Coronary artery (tissue), 2 donors: ENCODE data around the gene TMEM213.
"Not testable (repeated sequence)": the region's sequence is repeated elsewhere in the genome, so short reads cannot be mapped to it uniquely, and the experiment has no call there.

ENCODE experiments used
- DNase-seq: peaks from one replicate; pipeline ENCODE4 v3.0.0-alpha.2; 2017; ENCODE audit warnings: low spot score
- H3K27ac ChIP-seq, 2 donors: fragments of 200-600 bp; sonication (generic); one replicate each; pipeline ENCODE4 v1.5.1; 2016 to 2019
- H3K4me3 ChIP-seq: fragments of 200-600 bp; sonication (generic); 2 replicates; pipeline ENCODE4 v1.5.1; 2016; ENCODE audit warnings: mild to moderate bottlenecking, moderate library complexity
- CTCF ChIP-seq: fragments of 200-600 bp; sonication (generic); IDR thresholded peaks from one replicate; pipeline ENCODE4 v1.5.1; 2019; ENCODE audit warnings: antibody characterized with exemption

TMEM213 gene

DNA sequence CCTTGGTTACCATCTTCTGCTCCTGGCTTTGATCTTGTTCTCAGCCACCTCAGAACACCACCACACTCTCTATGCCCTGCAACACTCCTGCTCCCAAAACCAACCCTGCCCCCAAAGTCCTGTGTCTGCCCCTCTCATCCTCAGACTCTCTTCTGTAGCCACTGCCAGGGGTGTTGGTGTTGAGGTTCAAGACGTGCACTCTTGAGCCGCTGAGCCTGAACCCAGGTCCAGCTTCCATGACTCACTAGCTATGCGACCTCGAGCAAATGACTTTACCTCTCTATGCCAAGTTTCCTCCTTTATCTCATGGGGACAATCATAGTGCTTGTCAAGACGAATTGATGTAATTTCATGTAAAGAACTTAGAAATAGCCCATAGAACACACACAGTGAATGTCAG, 1.0 kb downstream of the TMEM213 start:
- no peak for TF ChIP-seq CTCF
- DNase-seq, result no peak
- Histone ChIP-seq H3K27ac (no peak overlapping the region), H3K4me3 (no peak overlapping the region)

DNA sequence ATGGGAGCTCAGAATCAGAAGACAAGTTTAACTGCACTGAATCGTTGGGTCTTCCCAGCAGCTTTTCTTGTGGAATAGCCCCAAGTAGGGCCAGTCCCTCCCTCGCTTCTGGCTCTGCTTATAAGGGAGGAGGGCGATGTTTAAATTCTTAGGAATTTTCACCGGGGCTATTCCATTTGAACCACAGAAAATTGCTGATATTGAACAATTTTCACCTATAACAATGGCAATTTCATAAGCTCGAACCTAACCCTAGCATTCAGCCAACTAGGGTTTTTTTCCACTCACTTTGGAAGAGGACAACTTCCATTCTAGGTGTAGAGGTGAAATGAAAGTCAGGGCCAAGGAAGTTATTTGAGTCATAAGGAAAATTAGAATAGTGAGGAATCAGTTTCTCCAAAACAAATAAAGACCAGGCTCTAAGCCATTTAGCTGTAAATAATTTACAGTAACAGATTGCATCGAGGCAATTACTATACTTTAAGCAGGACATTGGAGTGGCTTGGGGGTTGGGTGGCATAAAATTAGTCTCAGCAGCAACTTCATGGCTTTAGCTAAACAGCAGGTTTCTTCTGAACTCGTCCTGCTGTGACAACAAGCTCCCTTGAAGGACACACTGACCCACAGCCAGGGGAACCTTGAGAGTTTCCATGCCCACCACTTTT, 1.7 kb downstream of the TMEM213 start:
- DNase-seq, result no peak
- Histone ChIP-seq H3K4me3 (no peak overlapping the region), H3K27ac (no peak overlapping the region)
- TF ChIP-seq CTCF, result no peak

DNA sequence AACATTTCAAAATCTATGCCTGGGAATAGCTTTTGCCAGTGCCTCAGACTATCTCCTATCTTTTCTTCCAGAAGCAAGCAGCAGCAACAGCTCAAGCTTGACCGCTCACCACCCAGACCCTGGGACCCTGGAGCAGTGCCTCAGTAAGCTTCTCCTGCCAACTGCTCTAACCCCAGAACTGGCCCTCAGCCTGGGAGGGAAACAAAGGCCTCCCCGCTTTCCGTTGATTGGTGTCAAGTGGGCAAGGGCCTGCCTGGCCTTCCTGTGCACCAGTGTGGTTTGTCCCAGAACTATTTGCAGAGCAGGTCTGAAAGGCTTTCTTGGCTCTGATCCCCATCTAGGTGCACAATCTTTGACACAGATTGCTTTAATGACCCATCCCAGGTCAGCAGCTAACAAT, 3.5 kb downstream of the TMEM213 start:
- no peak for TF ChIP-seq CTCF
- no peak overlapping the region for H3K4me3 ChIP-seq
- no peak for DNase-seq
- H3K27ac ChIP-seq, result no peak overlapping the region

DNA sequence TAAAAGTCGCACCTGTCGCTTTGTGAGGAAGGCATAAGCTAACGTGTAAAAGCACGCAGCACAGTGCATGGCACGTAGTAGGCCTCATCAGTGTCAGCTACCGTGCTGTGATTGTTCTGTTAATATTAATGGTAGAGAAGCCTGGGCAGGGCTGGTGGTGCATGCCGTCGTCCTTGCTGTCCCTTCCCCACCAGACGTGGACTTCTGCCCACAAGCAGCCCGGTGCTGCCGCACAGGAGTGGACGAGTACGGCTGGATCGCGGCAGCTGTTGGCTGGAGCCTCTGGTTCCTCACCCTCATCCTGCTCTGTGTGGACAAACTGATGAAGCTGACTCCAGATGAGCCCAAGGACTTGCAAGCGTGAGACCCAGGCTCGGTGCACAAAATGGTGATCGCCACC, 4.9 kb downstream of the TMEM213 start:
- DNase-seq, result no peak
- TF ChIP-seq CTCF, result no peak
- Histone ChIP-seq H3K4me3 (no peak overlapping the region), H3K27ac (no peak overlapping the region)

DNA sequence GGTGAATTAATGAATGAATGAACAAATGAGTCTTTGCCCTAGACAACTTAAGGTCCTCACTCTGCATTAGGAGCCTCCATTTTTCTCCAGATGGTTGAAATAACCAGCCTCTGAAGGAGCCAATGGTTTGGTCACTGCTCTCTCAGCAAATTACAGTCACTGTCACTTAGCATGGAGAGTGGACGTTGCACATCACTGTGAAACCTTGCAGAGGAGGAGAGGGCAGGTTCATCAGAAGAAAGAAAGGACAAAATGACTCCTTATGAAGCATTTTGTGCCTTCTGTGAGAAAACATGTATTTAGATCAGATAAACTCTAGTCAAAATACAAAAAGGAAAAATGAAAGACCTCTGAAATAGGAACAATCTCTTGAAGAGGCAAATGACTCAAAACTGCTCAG, 6.8 kb downstream of the TMEM213 start:
- TF ChIP-seq CTCF, result no peak
- H3K27ac ChIP-seq, result no peak overlapping the region
- no peak overlapping the region for H3K4me3 ChIP-seq
- DNase-seq, result no peak

DNA sequence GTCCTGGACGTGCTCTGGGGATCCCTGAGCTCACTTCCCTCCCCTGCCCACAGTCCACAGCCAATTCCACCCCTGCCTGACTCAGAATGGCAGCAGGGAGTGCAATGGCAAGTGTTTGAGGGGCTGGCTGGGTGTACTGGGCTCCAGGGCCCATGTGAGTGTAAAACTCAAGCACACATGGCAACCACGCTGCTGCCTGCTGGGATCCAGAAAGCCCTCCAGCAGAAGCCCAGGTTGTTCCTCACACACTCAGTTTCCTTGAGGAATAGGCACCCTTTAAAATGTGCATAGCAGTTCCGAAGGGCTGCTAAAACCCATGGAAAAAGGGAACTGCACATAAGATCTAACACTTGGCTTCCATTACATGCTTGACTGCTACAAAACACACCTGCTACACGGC, 11.6 kb downstream of the TMEM213 start:
- Histone ChIP-seq H3K27ac (no peak overlapping the region), H3K4me3 (no peak overlapping the region)
- TF ChIP-seq CTCF, result no peak
- no peak for DNase-seq

- H3K4me3 ChIP-seq, H3K27ac ChIP-seq, DNase-seq: not testable (repeated sequence)
These were observed 13.5 kb downstream of the TMEM213 start for GRCh38 chr7:138811327-138811726.

DNA sequence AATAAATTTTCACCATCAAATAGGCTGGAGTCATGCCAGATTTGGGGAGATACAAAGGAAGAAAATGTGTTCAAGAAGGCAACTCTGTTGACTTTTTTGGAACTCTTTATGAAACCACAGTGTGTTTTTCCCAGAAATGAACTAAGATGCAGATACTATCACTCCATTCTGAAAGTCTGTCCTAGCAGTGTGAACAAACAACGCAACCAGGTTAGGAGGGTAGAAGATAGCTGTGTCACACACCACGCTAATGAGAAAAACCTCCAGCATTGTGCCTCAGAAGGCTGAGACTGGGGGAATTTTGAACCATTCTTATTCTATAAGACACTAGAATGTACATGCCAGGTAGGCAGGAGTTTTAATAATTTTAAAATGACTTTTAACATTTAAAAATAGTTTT, 16.2 kb downstream of the TMEM213 start:
- Histone ChIP-seq H3K27ac (no peak overlapping the region), H3K4me3 (no peak overlapping the region)
- TF ChIP-seq CTCF, result no peak
- DNase-seq, result no peak
